Cardiac septum (tissue), 1 donor: ENCODE data around the gene TMPRSS6. TPM values are rescaled to one million over a fixed set of nuclear protein-coding genes. Genes with fewer than 3 reads are reported as not detected.

Source experiments
- DNase-seq: peaks from one replicate; pipeline ENCODE4 v3.0.0-alpha.2; 2020; ENCODE audit warnings: low spot score
- intact Hi-C: fragments of 100-400 bp; cut with DNase I; formaldehyde crosslinking; loops from one replicate; pipeline ENCODE4 v1.14.0; 2022
- total RNA-seq: library from RNA; stranded (reverse); fragmentation: NEBNext Ultra II Directional; extraction: Animal tissue kit (Norgen Biotek cat#: 25700); gene quantifications from one replicate; pipeline ENCODE4 v1.2.1, GENCODE V29; 2021
- donor health status: DM: no; HTN: no; CAD: no.

Gene TMPRSS6
- total RNA-seq, 1 donor from 2014 or later = not detected

DNA sequence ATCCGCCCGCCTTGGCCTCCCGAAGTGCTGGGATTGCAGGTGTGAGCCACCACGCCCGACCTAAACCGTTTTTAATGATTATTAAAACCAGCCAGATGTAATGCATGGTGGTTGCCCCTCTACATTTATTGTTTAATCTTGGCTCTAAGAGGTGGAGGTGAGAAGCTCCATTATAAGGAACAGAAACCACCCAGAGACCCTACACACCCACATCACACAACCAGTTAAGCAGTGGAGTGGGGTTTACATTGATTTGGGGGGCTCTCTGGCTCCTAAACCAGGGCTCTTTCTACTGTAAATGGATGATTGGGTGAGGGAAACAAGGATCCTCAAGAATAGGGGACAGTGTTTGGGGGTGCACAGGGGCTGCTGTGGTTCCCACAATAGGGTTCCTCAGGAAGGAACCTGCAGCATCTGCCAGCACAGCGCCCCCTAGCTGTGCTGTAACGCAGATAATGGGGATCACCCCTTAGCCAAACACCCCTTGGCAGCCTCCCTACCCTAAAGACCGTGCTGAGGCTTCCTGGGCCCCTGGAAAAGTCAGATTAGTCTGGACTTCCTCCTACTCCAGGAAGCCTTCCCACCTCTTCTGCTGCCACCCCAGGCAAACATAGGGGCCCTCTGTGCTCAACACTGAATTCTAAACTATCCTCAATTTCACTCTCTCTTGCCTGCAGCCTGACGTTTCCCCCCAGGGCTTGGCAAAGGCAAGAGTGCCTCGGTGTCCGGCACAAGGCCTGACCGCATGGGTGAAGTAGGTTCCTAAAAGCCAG lies 87.6 kb downstream of the TMPRSS6 start:
- no peak for DNase-seq
- intact Hi-C loops = no loop called here

DNA sequence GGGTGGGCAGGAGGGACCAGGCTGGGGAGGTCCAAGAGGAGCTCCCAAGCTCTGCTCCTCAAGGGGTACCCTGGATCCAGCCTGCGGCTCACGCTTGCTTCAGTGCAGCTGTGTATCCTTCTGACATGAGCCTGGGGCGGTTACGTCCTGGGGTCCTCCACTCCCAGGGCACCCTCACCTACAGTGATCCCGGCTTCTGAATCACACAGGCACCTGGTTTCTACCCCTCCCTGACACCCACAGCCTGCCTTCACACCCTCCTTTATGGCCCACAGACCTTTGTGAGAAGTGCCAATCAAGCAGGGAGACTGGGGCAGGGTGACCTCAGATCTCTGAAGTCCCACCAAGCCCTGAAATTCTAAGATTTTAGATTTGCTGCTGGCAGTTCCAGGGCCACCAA lies 88.5 kb downstream of the TMPRSS6 start:
- DNase-seq = no peak
- intact Hi-C loops = no loop called here

DNA sequence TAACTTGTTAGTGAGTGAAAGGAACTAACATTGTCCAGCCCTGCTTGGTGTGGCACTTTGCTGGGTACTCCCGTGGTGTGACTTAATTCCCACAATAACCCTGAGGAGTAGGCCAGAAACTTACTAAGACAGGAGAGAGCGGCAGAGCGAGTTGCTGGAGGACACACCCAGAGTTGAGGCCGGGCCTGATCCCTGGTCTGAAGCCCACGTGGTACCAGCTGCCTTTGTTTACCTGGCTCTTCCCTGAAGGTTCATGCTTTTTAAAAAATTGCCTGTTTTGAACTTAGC lies 89.4 kb downstream of the TMPRSS6 start:
- DNase-seq = no peak
- intact Hi-C loops = no loop called here

DNA sequence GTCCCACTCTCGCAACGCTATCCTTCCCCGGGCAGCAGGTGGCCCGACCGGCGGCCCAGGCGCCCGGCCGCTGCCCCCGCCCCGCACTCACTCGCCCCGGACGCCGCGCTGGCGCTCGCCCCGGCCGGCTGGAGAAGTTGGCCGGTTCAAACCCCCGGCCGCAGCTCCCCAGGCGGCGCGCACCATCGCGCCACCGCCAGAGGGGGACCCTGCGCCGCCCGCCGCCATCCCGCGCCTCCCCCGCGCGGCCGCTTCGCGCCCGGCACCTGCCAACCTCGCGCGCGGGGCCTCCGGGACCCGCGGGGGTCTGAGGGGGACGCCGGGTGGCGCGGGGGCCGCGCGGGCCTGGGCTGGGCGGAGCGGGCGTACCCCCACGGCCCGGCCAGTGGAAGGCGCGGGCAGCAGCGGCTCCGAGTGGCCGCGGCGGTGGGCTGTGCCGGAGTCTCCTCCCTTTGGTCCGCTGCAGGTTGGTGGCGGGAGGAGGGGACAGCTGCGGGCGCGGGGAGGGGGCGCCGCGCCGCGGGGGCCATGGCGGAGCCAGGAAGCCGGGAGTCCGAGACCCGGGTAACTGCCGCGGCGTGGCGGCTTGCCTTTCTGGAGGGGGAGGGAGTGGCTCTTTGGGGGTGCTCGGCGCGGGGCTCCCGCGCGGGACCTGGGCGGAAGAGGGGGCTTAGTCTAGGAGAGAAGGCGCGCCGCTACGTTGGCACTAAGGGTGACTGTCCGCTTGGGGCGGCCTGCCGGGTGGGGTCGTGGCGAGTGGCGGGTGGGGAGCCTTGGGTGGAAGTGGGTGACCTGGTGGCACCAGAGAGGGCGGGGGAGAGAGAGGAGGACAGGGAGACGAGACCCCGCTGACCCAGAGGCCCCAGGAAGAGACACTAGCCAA lies 90.0 kb downstream of the TMPRSS6 start, which contains the start of the genes MPST and TST:
Gene MPST, plus strand, starts transcription at position 434 of the 883 bp plus-strand sequence. Its CDS starts 95 bp downstream, at position 529.
Gene TST, minus strand, starts transcription at position 139 of the 883 bp plus-strand sequence. CDS start 715 bp downstream, outside the sequence.
- DNase-seq = peak; percentile 91
- intact Hi-C loops = no loop called here

DNA sequence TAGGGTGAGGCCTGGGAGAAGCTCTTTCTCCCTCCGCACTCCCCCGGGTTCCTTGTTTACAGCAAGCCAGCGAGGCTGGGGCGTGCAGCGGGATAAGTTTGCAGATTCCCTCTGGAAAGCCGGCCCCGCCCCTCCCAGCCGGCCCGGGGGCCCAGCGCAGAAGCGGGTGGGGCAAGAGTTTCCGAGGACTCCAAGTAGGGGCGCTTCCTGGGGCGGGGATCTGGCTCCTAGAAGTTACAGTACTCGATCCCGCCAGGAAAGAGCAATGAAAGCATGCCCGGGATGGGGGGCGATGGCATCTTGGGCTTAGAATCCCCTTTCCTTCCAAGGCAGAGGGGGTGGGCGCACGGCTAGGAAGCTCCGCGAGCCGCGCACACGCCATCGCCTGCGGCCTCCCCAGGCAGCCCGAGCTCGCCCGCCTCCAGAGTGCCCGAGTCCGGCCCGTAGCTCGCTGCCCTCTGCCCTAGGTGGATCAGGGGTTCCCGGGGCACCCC lies 90.7 kb downstream of the TMPRSS6 start:
- peak; percentile 81 for DNase-seq
- intact Hi-C loops = no loop called here

DNA sequence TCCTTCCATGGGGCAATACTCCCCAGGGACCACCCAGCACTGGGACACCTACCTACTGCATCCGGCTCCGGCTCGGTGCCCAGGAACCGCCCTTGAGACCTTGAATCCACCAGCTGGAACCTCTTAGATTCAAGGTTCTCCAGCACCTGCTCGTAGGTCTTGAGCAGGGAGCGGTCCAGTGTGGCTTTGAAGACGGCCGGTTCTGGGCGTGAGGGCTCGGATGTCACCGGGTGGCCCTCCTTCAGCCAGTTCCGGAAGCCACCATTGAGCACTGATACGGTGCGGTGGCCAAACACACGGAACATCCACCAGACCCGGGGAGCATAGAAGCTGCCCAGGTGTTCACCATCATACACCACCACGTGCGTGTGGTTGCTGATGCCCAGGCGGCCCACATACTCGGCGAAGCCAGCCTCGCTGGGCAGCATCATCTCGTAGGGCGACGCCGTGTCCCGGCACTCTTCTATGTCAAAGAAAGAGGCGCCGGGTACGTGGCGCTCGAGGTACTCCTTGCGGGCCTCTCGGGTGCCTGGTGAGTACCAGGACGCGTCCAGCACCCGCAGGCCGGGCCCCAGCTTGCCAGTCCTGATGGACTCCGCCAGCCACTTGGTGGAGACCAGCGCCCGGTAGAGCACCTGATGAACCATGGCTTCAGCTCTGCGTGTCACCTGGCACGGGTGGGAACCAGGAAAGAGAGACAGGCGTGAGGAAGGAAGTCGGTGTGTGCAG lies 91.3 kb downstream of the TMPRSS6 start:
- intact Hi-C loops = no loop called here
- DNase-seq = peak; percentile 74

DNA sequence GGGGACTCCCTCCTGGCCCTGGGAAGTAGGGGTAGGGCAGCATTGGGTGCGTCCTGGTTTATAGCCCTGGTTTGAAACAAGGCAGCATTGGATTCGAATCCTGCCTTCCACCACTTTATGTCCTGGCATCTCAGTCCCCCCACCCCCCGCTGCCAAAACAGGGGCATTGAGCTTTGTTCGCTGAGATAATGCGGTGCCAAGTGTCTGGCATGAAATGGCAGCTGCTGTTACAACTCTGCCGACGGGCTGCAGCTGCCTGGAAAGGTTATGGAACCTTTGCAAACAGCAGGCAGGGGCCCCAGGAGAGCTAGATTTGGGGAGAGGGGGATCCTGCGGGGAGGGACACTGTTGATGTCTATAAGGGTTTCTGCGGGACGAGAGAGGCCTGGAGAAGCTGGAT lies 92.2 kb downstream of the TMPRSS6 start:
- intact Hi-C loops = no loop called here
- no peak for DNase-seq

DNA sequence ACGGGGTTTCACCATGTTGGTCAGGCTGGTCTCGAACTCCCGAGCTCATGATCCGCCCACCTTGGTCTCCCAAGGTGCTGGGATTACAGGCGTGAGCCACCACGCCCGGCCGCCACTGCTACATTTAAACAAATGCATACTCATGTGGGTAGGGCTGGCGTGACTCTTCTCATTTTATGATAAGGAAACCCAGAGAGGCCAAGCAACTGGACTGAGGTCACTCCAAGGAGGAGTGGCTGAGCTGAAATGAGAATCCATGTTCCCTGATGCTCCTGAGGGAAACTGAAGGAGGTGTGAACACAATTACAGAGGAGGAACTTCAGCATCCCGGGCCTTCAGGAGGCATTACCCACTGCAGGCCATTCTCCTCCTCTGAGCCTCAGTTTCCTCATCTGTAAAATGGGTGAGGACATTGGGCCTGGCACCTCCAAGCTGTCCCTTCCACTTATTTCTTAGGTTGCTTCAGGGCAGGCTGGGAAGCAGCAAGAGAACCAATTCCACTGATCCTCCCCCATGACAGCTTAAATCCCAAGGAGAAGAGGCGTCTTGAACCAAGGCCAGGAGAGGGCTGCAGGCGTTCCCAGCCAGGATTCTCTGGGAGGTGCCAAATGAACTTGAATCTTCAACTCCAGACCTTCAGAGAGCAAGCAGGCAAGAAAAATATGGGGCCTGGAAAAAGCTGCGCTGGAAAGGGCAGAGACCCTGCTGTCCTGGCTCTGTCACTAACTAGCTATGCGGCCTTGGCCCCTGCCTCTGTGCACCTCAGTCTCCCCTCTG lies 93.2 kb downstream of the TMPRSS6 start:
- no peak for DNase-seq
- intact Hi-C loops = no loop called here

DNA sequence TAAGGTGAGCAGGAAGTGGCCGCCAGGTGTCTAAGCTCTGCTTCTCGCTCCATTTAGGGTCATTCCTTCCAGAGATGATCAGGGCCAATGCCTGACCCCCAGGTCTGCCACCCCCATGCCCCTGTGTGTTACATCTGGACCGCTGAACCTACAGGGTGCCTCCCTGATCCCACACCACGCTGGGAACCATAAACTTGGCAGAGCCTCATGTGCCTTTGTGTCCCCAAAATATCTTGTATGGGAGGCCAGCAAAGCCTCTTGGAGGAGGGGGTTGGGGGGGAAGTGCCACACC lies 94.0 kb downstream of the TMPRSS6 start:
- intact Hi-C loops = no loop called here
- no peak for DNase-seq

Other genes starting within 250 kb of the TMPRSS6 start
- gene NCF4, start 248.7 kb downstream of the TMPRSS6 start, total RNA-seq = 6.1 TPM
- gene CSF2RB, start 196.1 kb downstream of the TMPRSS6 start, total RNA-seq = 4.9 TPM
- gene TST, start 90.3 kb downstream of the TMPRSS6 start, total RNA-seq = 29.7 TPM
- 33.5 TPM for gene MPST, start 90.0 kb downstream of the TMPRSS6 start, total RNA-seq
- gene KCTD17, start 58.0 kb downstream of the TMPRSS6 start, total RNA-seq = 50.2 TPM
- 0.51 TPM for gene IL2RB, start 40.2 kb upstream of the TMPRSS6 start, total RNA-seq
- gene C1QTNF6, start 78.5 kb upstream of the TMPRSS6 start, total RNA-seq = 2.8 TPM
- not detected for gene SSTR3, start 102.8 kb upstream of the TMPRSS6 start, total RNA-seq
- 5.1 TPM for gene RAC2, start 134.6 kb upstream of the TMPRSS6 start, total RNA-seq
- gene CYTH4, start 172.8 kb upstream of the TMPRSS6 start, total RNA-seq = 8.0 TPM